ENCODE data around the gene H6PD.

The H6PD gene

GRCh38 chr1:9319208-9319788, 84.7 kb downstream of the H6PD start:
- no peak for DNase-seq

- DNase-seq: no peak
Observed at GRCh38 chr1:9319789-9320519, 85.4 kb downstream of the H6PD start.
